ENCODE results near the gene ABCC1.

The ABCC1 gene

GRCh38 chr16:15949210-15950160 lies at the start of gene ABCC1:
ABCC1 (plus strand) TSS chr16:15949616; CDS start chr16:15949752, 136 bp downstream.
- peak; percentile 95 for DNase-seq (ENCODE audit: low spot score)
- TF ChIP-seq CTCF (IDR thresholded peaks at IDR 0.05; ENCODE audit: extremely low read depth, missing control alignments): no peak

GRCh38 chr16:15900357-15900756 lies 49.1 kb upstream of the ABCC1 start:
- DNase-seq (ENCODE audit: low spot score): no peak
- no peak for TF ChIP-seq CTCF (IDR thresholded peaks at IDR 0.05; ENCODE audit: extremely low read depth, missing control alignments)

GRCh38 chr16:15900901-15901500 lies 48.4 kb upstream of the ABCC1 start:
- no peak for TF ChIP-seq CTCF (IDR thresholded peaks at IDR 0.05; ENCODE audit: extremely low read depth, missing control alignments)

GRCh38 chr16:15903960-15904359 lies 45.5 kb upstream of the ABCC1 start:
- TF ChIP-seq CTCF (IDR thresholded peaks at IDR 0.05; ENCODE audit: extremely low read depth, missing control alignments): no peak

More at GRCh38 chr16:15900901-15901500, 48.4 kb upstream of the ABCC1 start:
- no peak for DNase-seq (ENCODE audit: low spot score)

GRCh38 chr16:15906439-15906838 lies 43.0 kb upstream of the ABCC1 start:
- DNase-seq (ENCODE audit: low spot score): no peak
- TF ChIP-seq CTCF (IDR thresholded peaks at IDR 0.05; ENCODE audit: extremely low read depth, missing control alignments): no peak

More at GRCh38 chr16:15903960-15904359, 45.5 kb upstream of the ABCC1 start:
- no peak for DNase-seq (ENCODE audit: low spot score)

GRCh38 chr16:15907863-15908478 lies 41.4 kb upstream of the ABCC1 start:
- TF ChIP-seq CTCF (IDR thresholded peaks at IDR 0.05; ENCODE audit: extremely low read depth, missing control alignments): no peak
- DNase-seq (ENCODE audit: low spot score): peak; percentile 88

- no peak for TF ChIP-seq CTCF (IDR thresholded peaks at IDR 0.05; ENCODE audit: extremely low read depth, missing control alignments)
- DNase-seq (ENCODE audit: low spot score): no peak
These were observed 38.2 kb upstream of the ABCC1 start for GRCh38 chr16:15911198-15911597.
